ENCODE results near the gene ZNF81. TPM values are rescaled to one million over a fixed set of nuclear protein-coding genes. Genes with fewer than 3 reads are reported as not detected.

Gene ZNF81
- total RNA-seq, 4 donors from 2014 or later, result 5.0 to 13.4 (median 7.6) TPM

DNA sequence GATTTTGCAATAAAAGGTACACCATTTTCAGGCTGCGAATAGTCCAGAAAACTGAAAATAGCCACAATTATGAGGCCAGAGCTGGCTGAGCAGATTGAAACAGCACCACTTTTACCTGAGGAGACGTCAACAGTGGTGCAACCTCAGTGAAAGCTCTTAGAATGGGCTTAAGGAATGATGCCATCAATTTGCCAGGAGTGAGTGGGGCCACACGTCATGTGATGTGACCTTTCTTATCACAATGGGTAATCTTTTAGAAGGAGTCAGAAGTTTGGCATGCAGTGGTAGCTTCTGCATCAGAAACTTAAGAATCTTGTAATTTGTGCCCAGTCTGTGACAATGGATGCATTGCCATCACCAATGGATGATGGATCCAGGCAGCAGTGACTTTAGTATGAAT is 27.6 kb downstream of the ZNF81 start:
- WGBS, 2 donors (ENCODE audit: low coverage in 1 of 2), result 80% methylated on average over 3 of the region's 3 CpGs; no CpG with 5 or more reads in 1 of the 2 donors
- Histone ChIP-seq H3K9me3 (no peaks in the 10 kb centered on the region), H3K27ac (no peak overlapping the region), H3K36me3 (peaks cover 0 to 4% of the 10 kb centered on the region in 2 donors), H3K4me1 (no peaks in the 10 kb centered on the region), H3K4me3 (no peak overlapping the region), H3K27me3 (no peaks in the 10 kb centered on the region)
- ATAC-seq, result no peak
- TF ChIP-seq POLR2AphosphoS5 (IDR thresholded peaks at IDR 0.05), result no peak
- no peak for TF ChIP-seq POLR2A (IDR thresholded peaks at IDR 0.05)

DNA sequence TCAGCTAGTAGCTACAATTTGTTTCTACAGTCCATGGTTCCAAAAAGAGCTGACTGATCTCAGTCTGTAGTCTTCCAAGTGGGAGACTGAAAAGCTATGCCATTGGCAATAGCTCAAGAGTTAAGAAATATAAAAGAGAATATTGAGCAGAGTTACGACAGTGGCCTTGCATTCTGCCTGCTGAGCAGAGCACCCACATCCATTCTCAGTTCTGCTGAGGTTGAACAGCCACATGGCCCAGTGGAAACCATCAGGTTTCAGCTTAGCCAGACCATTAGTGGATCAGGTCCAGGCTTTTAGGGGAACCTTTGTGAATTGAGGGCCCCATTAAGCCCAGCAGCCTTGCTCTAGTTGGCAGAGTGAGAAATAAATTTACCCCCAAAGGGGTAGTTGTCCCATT is 28.1 kb downstream of the ZNF81 start:
- 100% methylated on average over 1 of the region's 1 CpG; no CpG with 5 or more reads in 1 of the 2 donors for WGBS, 2 donors (ENCODE audit: low coverage in 1 of 2)
- ATAC-seq, result no peak
- no peak for TF ChIP-seq EP300 (IDR thresholded peaks at IDR 0.05)
- no peak for TF ChIP-seq POLR2AphosphoS5 (IDR thresholded peaks at IDR 0.05)
- Histone ChIP-seq H3K36me3 (peaks cover 0 to 4% of the 10 kb centered on the region in 2 donors), H3K4me3 (no peak overlapping the region), H3K9me3 (no peaks in the 10 kb centered on the region), H3K27ac (no peak overlapping the region), H3K4me1 (no peaks in the 10 kb centered on the region), H3K27me3 (no peaks in the 10 kb centered on the region)

- Histone ChIP-seq H3K27me3 (no peaks in the 10 kb centered on the region), H3K4me3 (no peak overlapping the region), H3K27ac (no peak overlapping the region), H3K4me1 (no peaks in the 10 kb centered on the region), H3K9me3 (no peaks in the 10 kb centered on the region), H3K36me3 (peaks cover 0 to 6% of the 10 kb centered on the region in 2 donors)
- WGBS, 2 donors (ENCODE audit: low coverage in 1 of 2), result 68 to 100% methylated on average over 1 to 3 of the region's 3 CpGs
- no peak for ATAC-seq
- TF ChIP-seq EP300 (IDR thresholded peaks at IDR 0.05), result no peak
- TF ChIP-seq, protein P1, sequence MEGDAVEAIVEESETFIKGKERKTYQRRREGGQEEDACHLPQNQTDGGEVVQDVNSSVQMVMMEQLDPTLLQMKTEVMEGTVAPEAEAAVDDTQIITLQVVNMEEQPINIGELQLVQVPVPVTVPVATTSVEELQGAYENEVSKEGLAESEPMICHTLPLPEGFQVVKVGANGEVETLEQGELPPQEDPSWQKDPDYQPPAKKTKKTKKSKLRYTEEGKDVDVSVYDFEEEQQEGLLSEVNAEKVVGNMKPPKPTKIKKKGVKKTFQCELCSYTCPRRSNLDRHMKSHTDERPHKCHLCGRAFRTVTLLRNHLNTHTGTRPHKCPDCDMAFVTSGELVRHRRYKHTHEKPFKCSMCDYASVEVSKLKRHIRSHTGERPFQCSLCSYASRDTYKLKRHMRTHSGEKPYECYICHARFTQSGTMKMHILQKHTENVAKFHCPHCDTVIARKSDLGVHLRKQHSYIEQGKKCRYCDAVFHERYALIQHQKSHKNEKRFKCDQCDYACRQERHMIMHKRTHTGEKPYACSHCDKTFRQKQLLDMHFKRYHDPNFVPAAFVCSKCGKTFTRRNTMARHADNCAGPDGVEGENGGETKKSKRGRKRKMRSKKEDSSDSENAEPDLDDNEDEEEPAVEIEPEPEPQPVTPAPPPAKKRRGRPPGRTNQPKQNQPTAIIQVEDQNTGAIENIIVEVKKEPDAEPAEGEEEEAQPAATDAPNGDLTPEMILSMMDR (IDR thresholded peaks at IDR 0.05), result no peak
- TF ChIP-seq POLR2A (IDR thresholded peaks at IDR 0.05), result no peak
- TF ChIP-seq POLR2AphosphoS5 (IDR thresholded peaks at IDR 0.05), result no peak
Observed at GRCh38 chrX:47873123-47873522, 36.4 kb downstream of the ZNF81 start.

- no peak for ATAC-seq
- Histone ChIP-seq H3K4me3 (no peak overlapping the region), H3K9me3 (peaks cover 0 to 3% (median 0%) of the 10 kb centered on the region in 3 donors), H3K4me1 (no peaks in the 10 kb centered on the region), H3K27ac (no peak overlapping the region), H3K36me3 (peaks cover 0 to 10% of the 10 kb centered on the region in 2 donors), H3K27me3 (no peaks in the 10 kb centered on the region)
- WGBS, 2 donors (ENCODE audit: low coverage in 1 of 2), result 80% methylated on average over 1 of the region's 6 CpGs; no CpG with 5 or more reads in 1 of the 2 donors
- TF ChIP-seq, protein P1 (IDR thresholded peaks at IDR 0.05), result no peak
- TF ChIP-seq POLR2AphosphoS5 (IDR thresholded peaks at IDR 0.05) (no peak), POLR2A (IDR thresholded peaks at IDR 0.05) (no peak), EP300 (IDR thresholded peaks at IDR 0.05) (no peak)
Observed at GRCh38 chrX:47877327-47877726, 40.6 kb downstream of the ZNF81 start.

- no peak for TF ChIP-seq EP300 (IDR thresholded peaks at IDR 0.05)
- TF ChIP-seq, protein P1 (IDR thresholded peaks at IDR 0.05), result no peak
- TF ChIP-seq POLR2A (IDR thresholded peaks at IDR 0.05), result no peak
- no peak for TF ChIP-seq POLR2AphosphoS5 (IDR thresholded peaks at IDR 0.05)
- WGBS, 2 donors (ENCODE audit: low coverage in 1 of 2), result no CpG with 5 or more reads among the region's 3 CpGs
- H3K27me3 ChIP-seq, result no peaks in the 10 kb centered on the region
Observed at GRCh38 chrX:47878198-47878597, 41.5 kb downstream of the ZNF81 start.

DNA sequence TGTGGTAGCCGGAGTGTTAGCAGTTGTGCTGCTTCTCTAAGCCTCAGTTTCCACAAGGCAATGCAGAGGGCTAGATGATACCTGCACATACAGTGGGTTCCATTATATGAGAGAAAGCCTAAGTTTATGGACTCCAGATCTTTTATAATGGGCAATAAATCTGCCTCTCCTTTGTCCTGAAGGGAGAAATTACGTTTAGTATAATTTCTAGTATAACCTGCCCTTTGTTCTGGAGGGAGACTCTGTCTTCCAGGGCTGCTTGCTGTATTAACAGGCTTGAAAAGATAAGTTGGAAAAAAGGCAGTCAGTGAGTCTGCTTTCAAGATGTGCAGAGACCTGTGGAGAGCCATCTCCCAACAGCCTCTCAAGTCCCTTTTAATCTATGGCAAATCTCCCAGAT is 42.8 kb downstream of the ZNF81 start:
- H3K9me3 ChIP-seq, result peaks cover 0 to 3% (median 0%) of the 10 kb centered on the region in 3 donors
- WGBS, 2 donors (ENCODE audit: low coverage in 1 of 2), result 37 to 93% methylated on average over 2 of the region's 2 CpGs
- no peak overlapping the region for H3K4me3 ChIP-seq
- no peaks in the 10 kb centered on the region for H3K4me1 ChIP-seq
- H3K27me3 ChIP-seq, result no peaks in the 10 kb centered on the region
- H3K27ac ChIP-seq, result no peak overlapping the region
- TF ChIP-seq POLR2AphosphoS5 (IDR thresholded peaks at IDR 0.05) (no peak), POLR2A (IDR thresholded peaks at IDR 0.05) (no peak)
- TF ChIP-seq, protein P1 (IDR thresholded peaks at IDR 0.05), result no peak
- H3K36me3 ChIP-seq, result peaks cover 0 to 10% of the 10 kb centered on the region in 2 donors
- no peak for ATAC-seq

More at GRCh38 chrX:47878198-47878597, 41.5 kb downstream of the ZNF81 start:
- Histone ChIP-seq H3K36me3 (peaks cover 0 to 10% of the 10 kb centered on the region in 2 donors), H3K27ac (no peak overlapping the region), H3K4me1 (no peaks in the 10 kb centered on the region), H3K4me3 (no peak overlapping the region), H3K9me3 (peaks cover 0 to 3% (median 0%) of the 10 kb centered on the region in 3 donors)
- no peak for ATAC-seq

Data from gastroesophageal sphincter (tissue), 4 donors.